Nephron progenitor cell (in vitro differentiated cells): ENCODE measurements around the gene C3orf62.

ENCODE experiments used
- DNase-seq: peaks from one replicate; pipeline ENCODE4 v3.0.0; 2021
- H3K27ac Mint-ChIP-seq: 2 replicates; pipeline ENCODE4 v1.8.0; 2021; ENCODE audit warnings: mild to moderate bottlenecking, moderate library complexity, mixed read lengths
- H3K27me3 Mint-ChIP-seq: 2 replicates; pipeline ENCODE4 v1.8.0; 2021; ENCODE audit warnings: mild to moderate bottlenecking, low read depth, mixed read lengths; ENCODE audit not compliant: poor library complexity
- H3K36me3 Mint-ChIP-seq: 2 replicates; pipeline ENCODE4 v1.8.0; 2021; ENCODE audit warnings: low read depth, mixed read lengths
- H3K4me1 Mint-ChIP-seq: 2 replicates; pipeline ENCODE4 v1.8.0; 2021; ENCODE audit warnings: mixed read lengths
- H3K4me3 Mint-ChIP-seq: 2 replicates; pipeline ENCODE4 v1.8.0; 2021; ENCODE audit warnings: mild to moderate bottlenecking, moderate library complexity, mixed read lengths
- H3K9me3 Mint-ChIP-seq: 2 replicates; pipeline ENCODE4 v1.8.0; 2021; ENCODE audit warnings: mild to moderate bottlenecking, moderate library complexity, mixed read lengths
- TF ChIP-seq, protein P1 (sequence below): fragments of 200-600 bp; sonication (generic); IDR thresholded peaks from 2 replicates; pipeline ENCODE4 v1.5.0; 2021; ENCODE audit warnings: antibody characterized with exemption

C3orf62 gene

DNA sequence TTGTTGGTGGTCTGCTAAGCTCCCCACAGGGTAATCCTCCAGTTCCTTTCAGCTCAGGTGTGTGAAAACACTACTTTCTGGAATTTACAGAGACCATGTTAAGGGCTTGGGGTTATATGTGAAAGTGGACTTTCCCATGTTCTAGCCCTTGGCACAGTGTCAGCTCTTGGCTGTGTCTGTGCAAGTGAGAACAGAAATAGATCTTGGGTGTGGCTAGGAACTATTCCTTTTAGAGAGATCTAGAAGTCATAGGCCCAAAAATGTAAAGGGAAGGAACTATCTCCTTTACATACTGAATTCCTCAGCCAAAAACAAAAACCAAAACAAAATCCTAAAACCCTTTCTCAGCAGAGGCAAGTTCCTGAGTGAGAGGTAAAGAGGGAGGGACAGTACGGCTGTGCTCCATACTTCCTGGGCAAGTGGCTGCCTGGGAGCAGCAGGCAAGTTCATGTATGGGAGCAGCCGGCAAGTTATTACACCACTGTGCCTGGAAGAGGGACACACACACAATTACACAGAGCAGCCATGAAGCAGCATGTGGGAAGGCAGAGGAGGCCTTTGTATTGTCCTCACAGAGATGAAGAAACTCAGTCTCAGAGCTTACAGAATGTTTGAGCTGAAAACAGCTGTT lies 19.9 kb upstream of the C3orf62 start:
- peaks cover 67% of the 10 kb centered on the region for H3K36me3 Mint-ChIP-seq
- no peak overlapping the region for H3K4me3 Mint-ChIP-seq
- TF ChIP-seq, protein P1, sequence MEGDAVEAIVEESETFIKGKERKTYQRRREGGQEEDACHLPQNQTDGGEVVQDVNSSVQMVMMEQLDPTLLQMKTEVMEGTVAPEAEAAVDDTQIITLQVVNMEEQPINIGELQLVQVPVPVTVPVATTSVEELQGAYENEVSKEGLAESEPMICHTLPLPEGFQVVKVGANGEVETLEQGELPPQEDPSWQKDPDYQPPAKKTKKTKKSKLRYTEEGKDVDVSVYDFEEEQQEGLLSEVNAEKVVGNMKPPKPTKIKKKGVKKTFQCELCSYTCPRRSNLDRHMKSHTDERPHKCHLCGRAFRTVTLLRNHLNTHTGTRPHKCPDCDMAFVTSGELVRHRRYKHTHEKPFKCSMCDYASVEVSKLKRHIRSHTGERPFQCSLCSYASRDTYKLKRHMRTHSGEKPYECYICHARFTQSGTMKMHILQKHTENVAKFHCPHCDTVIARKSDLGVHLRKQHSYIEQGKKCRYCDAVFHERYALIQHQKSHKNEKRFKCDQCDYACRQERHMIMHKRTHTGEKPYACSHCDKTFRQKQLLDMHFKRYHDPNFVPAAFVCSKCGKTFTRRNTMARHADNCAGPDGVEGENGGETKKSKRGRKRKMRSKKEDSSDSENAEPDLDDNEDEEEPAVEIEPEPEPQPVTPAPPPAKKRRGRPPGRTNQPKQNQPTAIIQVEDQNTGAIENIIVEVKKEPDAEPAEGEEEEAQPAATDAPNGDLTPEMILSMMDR: no peak
- H3K4me1 Mint-ChIP-seq: no peaks in the 10 kb centered on the region
- H3K27ac Mint-ChIP-seq: peak overlapping the region; percentile 35
- no peak for DNase-seq
- no peaks in the 10 kb centered on the region for H3K9me3 Mint-ChIP-seq
- H3K27me3 Mint-ChIP-seq: no peaks in the 10 kb centered on the region

DNA sequence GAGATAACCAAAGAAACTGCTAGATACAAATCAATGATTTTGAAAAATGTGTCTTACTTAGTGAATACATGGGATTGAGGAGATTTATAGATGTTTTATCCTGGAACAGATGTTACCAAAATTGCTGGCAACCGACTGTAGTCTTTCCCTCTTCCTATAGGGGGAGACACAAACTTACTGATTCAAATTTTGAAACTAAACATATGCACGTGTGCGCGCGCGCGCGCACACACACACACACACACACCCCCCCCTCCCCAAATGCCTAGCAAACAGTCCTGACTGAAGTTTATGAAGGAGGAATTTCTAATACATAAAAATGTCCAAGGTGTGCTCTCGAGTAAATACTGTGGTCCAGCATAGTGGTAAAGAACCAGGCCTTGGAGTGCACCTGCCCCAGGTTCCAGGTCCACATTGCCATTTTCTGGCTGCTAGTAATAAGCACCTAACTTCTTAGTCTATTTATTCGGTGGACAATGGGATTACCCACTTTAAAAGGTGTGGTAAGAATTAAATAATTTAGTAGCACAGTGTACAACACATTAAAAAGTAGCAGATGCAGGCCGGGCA lies 18.5 kb upstream of the C3orf62 start:
- H3K9me3 Mint-ChIP-seq: no peaks in the 10 kb centered on the region
- DNase-seq: peak; percentile 11
- H3K4me1 Mint-ChIP-seq: no peaks in the 10 kb centered on the region
- TF ChIP-seq, protein P1: peak; percentile 49
- H3K4me3 Mint-ChIP-seq: no peak overlapping the region
- peak overlapping the region; percentile 42 for H3K27ac Mint-ChIP-seq
- H3K27me3 Mint-ChIP-seq: no peaks in the 10 kb centered on the region
- peaks cover 64% of the 10 kb centered on the region for H3K36me3 Mint-ChIP-seq

DNA sequence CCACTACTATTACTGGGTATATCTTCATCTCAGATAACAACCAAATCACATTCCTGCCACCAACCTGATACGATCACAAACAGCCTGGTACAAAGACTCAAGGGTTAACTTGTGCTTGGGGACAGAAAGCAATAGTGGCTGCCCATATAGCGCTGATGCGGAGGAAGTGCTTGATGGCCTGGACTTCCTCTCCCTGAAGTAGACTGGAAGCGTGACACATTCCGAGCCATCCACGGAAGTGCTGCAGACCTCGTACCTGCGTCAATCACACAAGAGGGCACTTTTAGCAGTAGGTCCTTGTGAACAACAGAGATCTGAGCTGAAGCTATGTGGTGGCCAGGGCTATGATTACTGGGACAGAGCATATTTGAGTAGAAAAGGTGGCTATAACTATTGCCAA lies 17.3 kb upstream of the C3orf62 start:
- no peaks in the 10 kb centered on the region for H3K27me3 Mint-ChIP-seq
- H3K4me1 Mint-ChIP-seq: no peaks in the 10 kb centered on the region
- TF ChIP-seq, protein P1: no peak
- H3K27ac Mint-ChIP-seq: no peak overlapping the region
- DNase-seq: no peak
- H3K36me3 Mint-ChIP-seq: peaks cover 67% of the 10 kb centered on the region
- no peaks in the 10 kb centered on the region for H3K9me3 Mint-ChIP-seq
- H3K4me3 Mint-ChIP-seq: no peak overlapping the region

DNA sequence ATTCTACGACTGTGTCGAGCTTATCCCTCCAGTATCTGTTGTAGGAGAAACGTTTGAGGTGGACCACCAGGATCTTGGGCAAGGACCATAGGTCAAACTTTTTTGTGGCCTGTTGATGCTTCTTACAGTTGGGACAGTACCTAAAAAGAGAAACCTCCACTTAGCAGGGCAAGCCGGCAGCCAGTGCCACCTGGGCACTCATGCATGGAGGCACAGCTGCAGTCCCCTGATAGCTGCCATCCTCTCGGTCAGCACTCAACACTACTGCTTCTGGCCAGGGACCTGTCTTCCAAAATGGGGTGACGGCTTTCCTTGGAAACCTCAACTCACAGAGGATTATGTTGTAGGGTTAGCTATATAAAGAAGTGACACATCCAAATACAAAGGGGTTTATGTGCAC lies 7.0 kb upstream of the C3orf62 start:
- no peak overlapping the region for H3K4me3 Mint-ChIP-seq
- H3K36me3 Mint-ChIP-seq: peaks cover 85% of the 10 kb centered on the region
- TF ChIP-seq, protein P1: no peak
- no peaks in the 10 kb centered on the region for H3K9me3 Mint-ChIP-seq
- no peak for DNase-seq
- no peaks in the 10 kb centered on the region for H3K27me3 Mint-ChIP-seq
- H3K4me1 Mint-ChIP-seq: no peaks in the 10 kb centered on the region
- no peak overlapping the region for H3K27ac Mint-ChIP-seq

DNA sequence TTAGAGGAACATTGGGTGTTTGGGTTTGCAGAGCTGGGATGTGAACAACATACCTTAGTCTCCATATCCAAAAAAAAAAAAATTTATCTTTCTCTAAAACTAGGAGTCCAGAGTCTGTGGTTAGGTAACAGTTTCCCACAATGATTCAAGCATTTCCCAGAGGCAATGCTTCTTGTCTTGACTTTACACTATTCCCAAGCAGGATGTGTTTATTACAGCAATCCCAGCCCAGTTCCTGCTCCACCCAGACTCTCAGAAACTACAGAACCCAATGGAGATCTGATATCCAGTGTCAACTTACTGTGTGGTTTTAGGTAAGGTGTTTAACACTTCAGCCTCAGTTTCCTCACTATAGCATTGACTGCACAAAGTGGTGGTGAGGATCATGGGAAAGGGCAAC lies 2.3 kb upstream of the C3orf62 start:
- TF ChIP-seq, protein P1: no peak
- H3K4me3 Mint-ChIP-seq: no peak overlapping the region
- DNase-seq: no peak
- no peaks in the 10 kb centered on the region for H3K9me3 Mint-ChIP-seq
- H3K27me3 Mint-ChIP-seq: peaks cover 3% of the 10 kb centered on the region
- H3K36me3 Mint-ChIP-seq: peaks cover 73% of the 10 kb centered on the region
- peaks cover 8% of the 10 kb centered on the region for H3K4me1 Mint-ChIP-seq
- H3K27ac Mint-ChIP-seq: no peak overlapping the region

DNA sequence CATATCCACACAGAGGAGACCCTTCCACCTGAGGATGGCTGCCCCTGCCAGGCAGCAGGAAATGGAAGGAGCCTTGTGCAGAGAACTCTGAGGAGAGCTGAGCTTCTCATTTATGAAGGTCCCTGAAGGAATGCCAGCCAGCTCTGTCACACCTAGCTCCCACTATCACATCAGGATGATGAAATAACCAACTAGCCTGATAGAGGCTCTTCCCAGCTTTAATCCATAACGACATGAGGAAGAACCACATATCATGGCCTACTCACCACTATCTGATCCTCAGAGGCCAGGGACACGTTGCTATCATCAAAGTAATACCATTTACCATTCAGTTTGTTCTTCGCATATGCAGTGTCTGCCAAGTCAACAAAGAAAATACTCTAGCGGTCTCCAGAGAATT lies 1.5 kb upstream of the C3orf62 start:
- Mint-ChIP-seq H3K4me3 (no peak overlapping the region), H3K27me3 (peaks cover 3% of the 10 kb centered on the region), H3K27ac (no peak overlapping the region), H3K36me3 (peaks cover 65% of the 10 kb centered on the region), H3K9me3 (no peaks in the 10 kb centered on the region), H3K4me1 (peaks cover 8% of the 10 kb centered on the region)
- TF ChIP-seq, protein P1: no peak
- no peak for DNase-seq
